Thoracic aorta (tissue), 2 donors: ENCODE results near the gene CSK. TPM values are rescaled to one million over a fixed set of nuclear protein-coding genes. Genes with fewer than 3 reads are reported as not detected.

ENCODE experiments used
- ATAC-seq: fragments of 150-250 bp; one replicate; pipeline ENCODE4 v1.8.0; 2017; ENCODE audit warnings: low read depth; ENCODE audit not compliant: insufficient number of reproducible peaks, low FRiP score
- DNase-seq: peaks from one replicate; pipeline ENCODE4 v3.0.0-alpha.2; 2020; ENCODE audit warnings: low spot score
- H3K27ac ChIP-seq, 2 donors: fragments of 200-600 bp; sonication (generic); 1 replicate in 1 of 2; 2 replicates in 1 of 2; pipeline ENCODE4 v1.5.1; 2016; ENCODE audit warnings: mild to moderate bottlenecking in 2 of 2, moderate library complexity in 2 of 2
- H3K27me3 ChIP-seq: fragments of 200-600 bp; sonication (generic); replicated peaks from 2 replicates; pipeline ENCODE4 v1.6.0; 2016; ENCODE audit warnings: mild to moderate bottlenecking; ENCODE audit not compliant: insufficient read depth
- H3K36me3 ChIP-seq: fragments of 200-600 bp; sonication (generic); one replicate; pipeline ENCODE4 v1.5.1; 2016
- H3K4me1 ChIP-seq, 2 donors: fragments of 200-600 bp; sonication (generic); 1 replicate in 1 of 2; 2 replicates in 1 of 2; pipeline versions ENCODE4 v1.5.1 to v1.6.0; 2016; ENCODE audit warnings: low read depth in 2 of 2, mild to moderate bottlenecking in 1 of 2; ENCODE audit not compliant: control insufficient read depth in 1 of 2
- H3K4me3 ChIP-seq: fragments of 200-600 bp; sonication (generic); 2 replicates; pipeline ENCODE4 v1.5.1; 2016; ENCODE audit warnings: mild to moderate bottlenecking
- H3K9me3 ChIP-seq: fragments of 200-600 bp; sonication (generic); 2 replicates; pipeline ENCODE4 v1.5.1; 2016
- CTCF ChIP-seq: fragments of 200-600 bp; sonication (generic); IDR thresholded peaks from one replicate; pipeline ENCODE4 v1.5.1; 2019; ENCODE audit warnings: antibody characterized with exemption
- total RNA-seq, 2 donors: library from RNA; depleted of rRNA; stranded (reverse); fragments of >200 nt; gene quantifications; one replicate each; pipeline versions ENCODE4 v1.1.0 to v1.2.3, GENCODE V29; 2016

Gene CSK
- total RNA-seq, 2 donors from 2014 or later = 32.7 to 61.6 TPM

GRCh38 chr15:74815121-74815934 is 33.4 kb downstream of the CSK start:
- Histone ChIP-seq H3K27ac (no peak overlapping the region), H3K9me3 (no peaks in the 10 kb centered on the region), H3K4me3 (no peak overlapping the region), H3K36me3 (no peaks in the 10 kb centered on the region), H3K4me1 (no peaks in the 10 kb centered on the region), H3K27me3 (no peaks in the 10 kb centered on the region)
- no peak for TF ChIP-seq CTCF
- ATAC-seq (no peak), DNase-seq (no peak)

DNA sequence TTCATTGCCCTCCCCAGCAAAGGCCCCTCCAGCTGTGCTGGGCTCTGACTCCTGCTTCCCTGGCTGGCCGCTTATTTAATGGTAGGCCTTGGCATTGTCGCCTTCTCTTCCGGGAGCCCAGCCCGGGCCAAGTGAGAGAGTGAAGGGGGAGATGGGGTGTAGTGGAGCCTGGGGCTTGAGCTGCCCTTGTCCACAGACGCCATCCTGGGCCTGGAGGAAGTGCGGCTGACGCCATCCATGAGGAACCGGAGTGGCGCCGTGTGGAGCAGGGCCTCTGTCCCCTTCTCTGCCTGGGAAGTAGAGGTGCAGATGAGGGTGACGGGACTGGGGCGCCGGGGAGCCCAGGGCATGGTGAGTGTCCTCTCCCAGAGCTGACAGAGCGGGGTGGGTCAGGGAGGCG is 34.1 kb downstream of the CSK start:
- no peak for ATAC-seq
- no peaks in the 10 kb centered on the region for H3K4me1 ChIP-seq
- no peaks in the 10 kb centered on the region for H3K36me3 ChIP-seq
- H3K4me3 ChIP-seq = no peak overlapping the region
- H3K9me3 ChIP-seq = no peaks in the 10 kb centered on the region
- H3K27ac ChIP-seq = no peak overlapping the region
- TF ChIP-seq CTCF = no peak
- no peak for DNase-seq
- H3K27me3 ChIP-seq = no peaks in the 10 kb centered on the region

GRCh38 chr15:74816624-74817369 is 34.9 kb downstream of the CSK start:
- no peaks in the 10 kb centered on the region for H3K36me3 ChIP-seq
- H3K4me1 ChIP-seq = no peaks in the 10 kb centered on the region
- H3K27me3 ChIP-seq = no peaks in the 10 kb centered on the region
- DNase-seq (no peak), ATAC-seq (no peak)
- H3K9me3 ChIP-seq = no peaks in the 10 kb centered on the region
- H3K4me3 ChIP-seq = no peak overlapping the region
- H3K27ac ChIP-seq = no peak overlapping the region
- TF ChIP-seq CTCF = no peak

- Histone ChIP-seq H3K4me1 (no peaks in the 10 kb centered on the region), H3K36me3 (no peaks in the 10 kb centered on the region), H3K9me3 (no peaks in the 10 kb centered on the region), H3K27ac (no peak overlapping the region), H3K4me3 (no peak overlapping the region), H3K27me3 (no peaks in the 10 kb centered on the region)
- no peak for ATAC-seq
- no peak for DNase-seq
- TF ChIP-seq CTCF = no peak
Observed at GRCh38 chr15:74817370-74817737, 35.5 kb downstream of the CSK start.

DNA sequence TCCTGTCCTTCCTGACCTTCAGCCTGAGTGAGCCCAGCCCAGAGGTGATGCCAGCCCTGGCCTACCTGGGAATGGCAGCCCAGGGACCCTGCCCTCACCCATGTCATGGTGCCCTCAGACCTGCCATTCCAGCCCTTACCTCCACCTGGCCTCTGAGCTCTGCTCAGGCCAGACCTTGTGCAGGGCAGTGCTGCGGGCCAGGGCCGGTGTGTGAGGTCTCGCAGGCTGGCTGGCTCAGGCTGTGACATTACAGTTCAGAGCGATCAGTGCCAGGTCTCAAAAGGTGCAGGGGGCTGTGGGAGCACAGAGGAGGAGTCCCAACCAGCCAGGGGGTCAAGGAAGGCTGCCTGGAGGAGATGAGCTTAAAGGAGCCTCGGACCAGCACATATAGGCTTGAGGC is 38.2 kb downstream of the CSK start:
- H3K27me3 ChIP-seq = no peaks in the 10 kb centered on the region
- H3K27ac ChIP-seq = no peak overlapping the region
- H3K36me3 ChIP-seq = no peaks in the 10 kb centered on the region
- no peak for TF ChIP-seq CTCF
- H3K4me3 ChIP-seq = no peak overlapping the region
- no peak for ATAC-seq
- no peaks in the 10 kb centered on the region for H3K4me1 ChIP-seq
- no peak for DNase-seq
- no peaks in the 10 kb centered on the region for H3K9me3 ChIP-seq
